ENCODE data around the gene DST.

The DST gene

GRCh38 chr6:56620229-56620868, 22.3 kb downstream of the DST start:
- DNase-seq (ENCODE audit: low spot score): no peak

GRCh38 chr6:56618050-56618449, 24.6 kb downstream of the DST start:
- DNase-seq (ENCODE audit: low spot score): no peak

- no peak for DNase-seq (ENCODE audit: low spot score)
These were observed 25.7 kb downstream of the DST start for GRCh38 chr6:56616967-56617366.

GRCh38 chr6:56613247-56613851, 29.3 kb downstream of the DST start:
- no peak for DNase-seq (ENCODE audit: low spot score)

GRCh38 chr6:56608332-56608731, 34.4 kb downstream of the DST start:
- no peak for DNase-seq (ENCODE audit: low spot score)

- no peak for DNase-seq (ENCODE audit: low spot score)
These were observed 35.5 kb downstream of the DST start for GRCh38 chr6:56607111-56607752.

- no peak for DNase-seq (ENCODE audit: low spot score)
These were observed 37.3 kb downstream of the DST start for GRCh38 chr6:56605435-56605834.

GRCh38 chr6:56604186-56604585, 38.5 kb downstream of the DST start:
- DNase-seq (ENCODE audit: low spot score): no peak

GRCh38 chr6:56601390-56601789, 41.3 kb downstream of the DST start:
- DNase-seq (ENCODE audit: low spot score): no peak

GRCh38 chr6:56595490-56596122, 47.1 kb downstream of the DST start:
- DNase-seq (ENCODE audit: low spot score): peak; percentile 21

GRCh38 chr6:56594699-56595098, 48.0 kb downstream of the DST start:
- no peak for DNase-seq (ENCODE audit: low spot score)

GRCh38 chr6:56593801-56594318, 48.8 kb downstream of the DST start:
- peak; percentile 6 for DNase-seq (ENCODE audit: low spot score)

GRCh38 chr6:56582236-56582635, 60.5 kb downstream of the DST start:
- DNase-seq (ENCODE audit: low spot score): no peak

- no peak for DNase-seq (ENCODE audit: low spot score)
These were observed 61.3 kb downstream of the DST start for GRCh38 chr6:56581296-56581925.

GRCh38 chr6:56580271-56580670, 62.4 kb downstream of the DST start:
- no peak for DNase-seq (ENCODE audit: low spot score)

GRCh38 chr6:56579155-56579851, 63.4 kb downstream of the DST start:
- DNase-seq (ENCODE audit: low spot score): no peak

GRCh38 chr6:56575736-56576135, 67.0 kb downstream of the DST start:
- no peak for DNase-seq (ENCODE audit: low spot score)

GRCh38 chr6:56574292-56574691, 68.4 kb downstream of the DST start:
- no peak for DNase-seq (ENCODE audit: low spot score)

- DNase-seq (ENCODE audit: low spot score): no peak
These were observed 69.1 kb downstream of the DST start for GRCh38 chr6:56573624-56574023.

GRCh38 chr6:56572788-56573471, 69.8 kb downstream of the DST start:
- no peak for DNase-seq (ENCODE audit: low spot score)

- no peak for DNase-seq (ENCODE audit: low spot score)
These were observed 71.1 kb downstream of the DST start for GRCh38 chr6:56571605-56572004.
